ENCODE data around the gene TUBGCP6. TPM values are rescaled to one million over a fixed set of nuclear protein-coding genes. Genes with fewer than 3 reads are reported as not detected.

Gene TUBGCP6
- polyA plus RNA-seq, 1 experiment = 8.5 TPM

GRCh38 chr22:50280022-50280707, 35.3 kb upstream of the TUBGCP6 start:
- Histone ChIP-seq H3K27ac (ENCODE audit: low read depth, low read length) (no peak overlapping the region), H3K27me3 (ENCODE audit: control insufficient read depth, insufficient read depth, low read length) (no peaks in the 10 kb centered on the region), H3K9me3 (ENCODE audit: control insufficient read depth, insufficient read depth, low read length) (peaks cover 21% of the 10 kb centered on the region; the same call in 1 of the 2 replicates), H3K4me3 (ENCODE audit: low read depth, low read length) (no peak overlapping the region)
- no peak for DNase-seq (ENCODE audit: low read depth, low spot score)
- TF ChIP-seq, protein P1, sequence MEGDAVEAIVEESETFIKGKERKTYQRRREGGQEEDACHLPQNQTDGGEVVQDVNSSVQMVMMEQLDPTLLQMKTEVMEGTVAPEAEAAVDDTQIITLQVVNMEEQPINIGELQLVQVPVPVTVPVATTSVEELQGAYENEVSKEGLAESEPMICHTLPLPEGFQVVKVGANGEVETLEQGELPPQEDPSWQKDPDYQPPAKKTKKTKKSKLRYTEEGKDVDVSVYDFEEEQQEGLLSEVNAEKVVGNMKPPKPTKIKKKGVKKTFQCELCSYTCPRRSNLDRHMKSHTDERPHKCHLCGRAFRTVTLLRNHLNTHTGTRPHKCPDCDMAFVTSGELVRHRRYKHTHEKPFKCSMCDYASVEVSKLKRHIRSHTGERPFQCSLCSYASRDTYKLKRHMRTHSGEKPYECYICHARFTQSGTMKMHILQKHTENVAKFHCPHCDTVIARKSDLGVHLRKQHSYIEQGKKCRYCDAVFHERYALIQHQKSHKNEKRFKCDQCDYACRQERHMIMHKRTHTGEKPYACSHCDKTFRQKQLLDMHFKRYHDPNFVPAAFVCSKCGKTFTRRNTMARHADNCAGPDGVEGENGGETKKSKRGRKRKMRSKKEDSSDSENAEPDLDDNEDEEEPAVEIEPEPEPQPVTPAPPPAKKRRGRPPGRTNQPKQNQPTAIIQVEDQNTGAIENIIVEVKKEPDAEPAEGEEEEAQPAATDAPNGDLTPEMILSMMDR (IDR thresholded peaks at IDR 0.05; ENCODE audit: low read depth, low read length) = no peak
- POLR2A ChIA-PET = no interaction called here
- CTCF ChIA-PET = interaction anchor here (1.5 kb wide), 1 partner anchor 62 kb away, joined by 4 read pairs; no protein-coding TSS in a partner anchor

GRCh38 chr22:50278956-50279619, 34.3 kb upstream of the TUBGCP6 start:
- H3K27me3 ChIP-seq (ENCODE audit: control insufficient read depth, insufficient read depth, low read length) = no peaks in the 10 kb centered on the region
- no peak for DNase-seq (ENCODE audit: low read depth, low spot score)
- CTCF ChIA-PET = interaction anchor here (1.5 kb wide), 1 partner anchor 63 kb away, joined by 4 read pairs; no protein-coding TSS in a partner anchor
- no peak overlapping the region for H3K27ac ChIP-seq (ENCODE audit: low read depth, low read length)
- H3K9me3 ChIP-seq (ENCODE audit: control insufficient read depth, insufficient read depth, low read length) = peaks cover 16% of the 10 kb centered on the region; the same call in 1 of the 2 replicates
- POLR2A ChIA-PET = no interaction called here
- H3K4me3 ChIP-seq (ENCODE audit: low read depth, low read length) = no peak overlapping the region
- TF ChIP-seq, protein P1 (IDR thresholded peaks at IDR 0.05; ENCODE audit: low read depth, low read length) = no peak

GRCh38 chr22:50278461-50278860, 33.6 kb upstream of the TUBGCP6 start:
- Histone ChIP-seq H3K27me3 (ENCODE audit: control insufficient read depth, insufficient read depth, low read length) (no peaks in the 10 kb centered on the region), H3K9me3 (ENCODE audit: control insufficient read depth, insufficient read depth, low read length) (peaks cover 15% of the 10 kb centered on the region; the same call in 1 of the 2 replicates), H3K27ac (ENCODE audit: low read depth, low read length) (no peak overlapping the region), H3K4me3 (ENCODE audit: low read depth, low read length) (no peak overlapping the region)
- no peak for DNase-seq (ENCODE audit: low read depth, low spot score)
- POLR2A ChIA-PET = no interaction called here
- CTCF ChIA-PET = interaction anchor here (1.5 kb wide), 1 partner anchor 64 kb away, joined by 4 read pairs; no protein-coding TSS in a partner anchor
- TF ChIP-seq, protein P1 (IDR thresholded peaks at IDR 0.05; ENCODE audit: low read depth, low read length) = no peak

- Histone ChIP-seq H3K4me3 (ENCODE audit: low read depth, low read length) (no peak overlapping the region), H3K27me3 (ENCODE audit: control insufficient read depth, insufficient read depth, low read length) (no peaks in the 10 kb centered on the region), H3K27ac (ENCODE audit: low read depth, low read length) (no peak overlapping the region), H3K9me3 (ENCODE audit: control insufficient read depth, insufficient read depth, low read length) (peaks cover 15% of the 10 kb centered on the region; the same call in 1 of the 2 replicates)
- POLR2A ChIA-PET = no interaction called here
- TF ChIP-seq, protein P1 (IDR thresholded peaks at IDR 0.05; ENCODE audit: low read depth, low read length) = no peak
- CTCF ChIA-PET = no interaction called here
- no peak for DNase-seq (ENCODE audit: low read depth, low spot score)
Observed at GRCh38 chr22:50277761-50278160, 32.9 kb upstream of the TUBGCP6 start.

GRCh38 chr22:50276143-50276542, 31.3 kb upstream of the TUBGCP6 start:
- POLR2A ChIA-PET = interaction anchor here (0.8 kb wide), 1 partner anchor 9 kb away, joined by 6 read pairs; no protein-coding TSS in a partner anchor
- no peak for DNase-seq (ENCODE audit: low read depth, low spot score)
- Histone ChIP-seq H3K27ac (ENCODE audit: low read depth, low read length) (no peak overlapping the region), H3K9me3 (ENCODE audit: control insufficient read depth, insufficient read depth, low read length) (peaks cover 15% of the 10 kb centered on the region; the same call in 1 of the 2 replicates), H3K27me3 (ENCODE audit: control insufficient read depth, insufficient read depth, low read length) (no peaks in the 10 kb centered on the region), H3K4me3 (ENCODE audit: low read depth, low read length) (no peak overlapping the region)
- TF ChIP-seq, protein P1 (IDR thresholded peaks at IDR 0.05; ENCODE audit: low read depth, low read length) = peak; percentile 35
- CTCF ChIA-PET = interaction anchor here (0.6 to 1.6 kb wide), 4 partner anchors 13 to 66 kb away, joined by 4 to 7 read pairs (median 4); no protein-coding TSS in a partner anchor
